ENCODE results near the gene TOR1B.

TOR1B gene

DNA sequence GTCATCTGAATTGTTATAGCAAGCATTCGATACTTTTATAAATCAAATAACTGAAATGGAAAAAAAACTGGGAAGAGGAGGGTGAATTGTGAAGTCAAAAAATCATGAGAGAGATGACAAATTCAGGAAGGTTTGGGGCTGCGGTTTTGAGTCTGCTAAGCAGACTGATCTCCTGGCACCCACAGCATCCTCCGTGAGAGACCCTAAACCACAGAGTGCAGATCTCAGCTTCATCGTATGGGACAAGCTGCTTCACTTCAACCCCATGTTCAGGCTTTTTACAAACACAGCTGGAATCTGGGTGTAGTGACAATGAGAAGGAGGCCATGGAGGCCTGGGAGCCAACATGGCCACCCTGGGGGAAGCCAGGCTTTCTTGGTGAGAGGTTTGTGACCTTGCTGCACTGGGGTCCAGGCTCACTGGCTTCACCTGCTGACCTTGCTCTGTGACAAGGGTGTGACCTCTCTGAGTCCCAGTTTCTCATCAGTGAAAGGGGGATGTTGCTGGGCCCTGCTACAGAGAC lies 51.7 kb downstream of the TOR1B start:
- ChIA-PET POLR2A (no interaction called here), CTCF (no interaction called here)
- TF ChIP-seq, protein P1, sequence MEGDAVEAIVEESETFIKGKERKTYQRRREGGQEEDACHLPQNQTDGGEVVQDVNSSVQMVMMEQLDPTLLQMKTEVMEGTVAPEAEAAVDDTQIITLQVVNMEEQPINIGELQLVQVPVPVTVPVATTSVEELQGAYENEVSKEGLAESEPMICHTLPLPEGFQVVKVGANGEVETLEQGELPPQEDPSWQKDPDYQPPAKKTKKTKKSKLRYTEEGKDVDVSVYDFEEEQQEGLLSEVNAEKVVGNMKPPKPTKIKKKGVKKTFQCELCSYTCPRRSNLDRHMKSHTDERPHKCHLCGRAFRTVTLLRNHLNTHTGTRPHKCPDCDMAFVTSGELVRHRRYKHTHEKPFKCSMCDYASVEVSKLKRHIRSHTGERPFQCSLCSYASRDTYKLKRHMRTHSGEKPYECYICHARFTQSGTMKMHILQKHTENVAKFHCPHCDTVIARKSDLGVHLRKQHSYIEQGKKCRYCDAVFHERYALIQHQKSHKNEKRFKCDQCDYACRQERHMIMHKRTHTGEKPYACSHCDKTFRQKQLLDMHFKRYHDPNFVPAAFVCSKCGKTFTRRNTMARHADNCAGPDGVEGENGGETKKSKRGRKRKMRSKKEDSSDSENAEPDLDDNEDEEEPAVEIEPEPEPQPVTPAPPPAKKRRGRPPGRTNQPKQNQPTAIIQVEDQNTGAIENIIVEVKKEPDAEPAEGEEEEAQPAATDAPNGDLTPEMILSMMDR (IDR thresholded peaks at IDR 0.05; ENCODE audit: insufficient read depth, low read length, missing control alignments): no peak
- H3K4me3 ChIP-seq (ENCODE audit: low read depth, low read length): no peak overlapping the region
- DNase-seq (ENCODE audit: low read depth, low spot score): no peak

DNA sequence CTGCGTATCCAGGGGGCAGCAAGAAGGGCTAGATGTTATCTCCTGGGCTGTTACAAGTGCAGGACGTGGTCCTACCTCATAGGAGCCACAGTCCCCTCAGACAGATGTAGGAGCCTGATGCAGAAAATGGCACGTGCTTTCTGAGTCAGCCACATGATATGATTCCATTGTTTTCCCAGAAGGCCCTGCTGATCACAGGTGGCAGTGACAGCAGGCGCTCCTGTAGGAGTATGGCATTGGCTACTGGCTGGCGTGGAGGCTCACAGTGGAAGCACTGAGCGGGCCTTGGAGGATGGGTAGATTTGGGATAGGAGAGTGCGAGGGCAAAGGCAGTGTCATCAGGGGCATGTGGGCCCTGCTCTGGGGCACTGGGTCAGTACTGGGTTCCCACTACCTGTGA lies 54.2 kb downstream of the TOR1B start:
- POLR2A ChIA-PET: no interaction called here

DNA sequence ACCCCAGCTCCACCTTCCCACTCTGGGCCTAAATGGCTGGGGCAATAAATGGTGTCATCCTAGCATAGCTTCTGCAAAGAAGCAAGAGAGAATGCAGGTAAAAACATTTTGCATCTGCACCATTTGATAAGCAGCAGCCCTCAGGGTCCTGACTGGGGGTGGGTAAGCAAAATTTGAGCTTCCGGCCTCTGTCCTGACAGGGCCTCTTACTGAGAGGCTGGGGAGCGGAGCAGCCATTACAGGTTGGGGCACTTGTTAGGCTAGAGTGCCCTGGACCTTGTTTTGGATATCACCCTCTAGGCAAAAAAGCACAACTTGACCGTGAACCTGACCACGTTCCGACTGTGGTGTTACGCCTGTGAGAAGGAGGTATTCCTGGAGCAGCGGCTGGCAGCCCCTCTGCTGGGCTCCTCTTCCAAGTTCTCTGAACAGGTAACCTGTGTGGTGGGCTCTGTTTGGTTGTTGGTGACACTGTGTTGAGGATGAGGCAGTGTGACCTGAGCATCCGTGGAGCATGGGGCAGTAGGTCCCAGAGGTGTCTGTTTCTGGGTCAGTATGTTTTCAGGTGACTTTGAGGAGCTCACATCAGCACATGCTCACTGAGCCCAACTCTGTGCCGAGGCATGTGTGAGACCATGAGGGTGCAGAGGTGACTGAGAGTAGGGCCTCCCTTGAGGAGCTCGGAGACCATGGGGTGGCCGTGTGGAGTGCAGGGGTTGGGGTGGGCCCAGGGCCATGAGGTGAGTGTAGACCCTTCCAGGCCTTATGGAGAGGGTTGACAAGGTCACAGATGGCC lies 55.4 kb downstream of the TOR1B start:
- ChIA-PET POLR2A (no interaction called here), CTCF (no interaction called here)
- H3K4me3 ChIP-seq (ENCODE audit: low read depth, low read length): no peak overlapping the region
- TF ChIP-seq, protein P1 (IDR thresholded peaks at IDR 0.05; ENCODE audit: insufficient read depth, low read length, missing control alignments): no peak
- no peak for DNase-seq (ENCODE audit: low read depth, low spot score)

More for the DNA sequence above, 54.2 kb downstream of the TOR1B start:
- DNase-seq (ENCODE audit: low read depth, low spot score): no peak
- no peak overlapping the region for H3K4me3 ChIP-seq (ENCODE audit: low read depth, low read length)
- TF ChIP-seq, protein P1 (IDR thresholded peaks at IDR 0.05; ENCODE audit: insufficient read depth, low read length, missing control alignments): no peak
- CTCF ChIA-PET: no interaction called here
